ENCODE measurements around the gene APOO.

APOO gene

DNA sequence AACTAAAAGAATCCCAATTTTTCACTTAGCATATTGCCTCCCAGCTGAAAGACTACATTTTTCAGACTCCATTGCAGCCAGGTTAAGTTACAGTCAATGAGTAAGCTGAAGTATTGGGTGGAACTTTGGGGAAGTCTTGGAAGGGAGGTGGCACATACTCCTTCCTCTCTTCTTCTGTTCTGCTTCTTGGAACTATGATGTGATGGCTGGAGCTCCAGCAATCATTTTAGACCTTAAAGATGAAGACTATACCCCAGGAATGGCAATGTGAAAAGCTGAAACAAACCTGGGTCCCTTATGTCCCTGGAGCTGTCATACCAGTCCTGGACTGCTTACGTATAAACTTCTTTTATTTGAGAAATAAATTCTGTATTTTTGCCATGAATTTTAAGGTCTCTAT lies 93.9 kb downstream of the APOO start:
- no peak for DNase-seq

DNA sequence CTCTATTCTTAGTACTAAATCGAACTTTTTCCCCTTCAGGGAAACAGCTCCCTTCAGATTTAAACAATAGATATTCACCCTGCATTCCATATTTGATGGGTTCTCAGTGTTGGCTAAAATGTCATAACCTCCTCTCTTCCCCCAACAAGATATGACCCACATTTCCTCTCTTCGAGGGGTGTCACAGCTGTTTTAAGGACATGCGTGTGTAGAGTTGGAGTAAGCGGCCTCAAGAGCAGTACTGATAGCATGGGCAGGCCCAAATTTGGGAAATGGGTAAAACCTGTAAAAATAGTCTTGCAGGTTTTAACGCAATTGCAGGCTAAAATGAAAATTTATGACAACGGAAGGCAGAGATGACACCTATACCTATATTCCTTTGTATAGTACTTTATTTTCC lies 96.1 kb downstream of the APOO start:
- DNase-seq, result no peak

DNA sequence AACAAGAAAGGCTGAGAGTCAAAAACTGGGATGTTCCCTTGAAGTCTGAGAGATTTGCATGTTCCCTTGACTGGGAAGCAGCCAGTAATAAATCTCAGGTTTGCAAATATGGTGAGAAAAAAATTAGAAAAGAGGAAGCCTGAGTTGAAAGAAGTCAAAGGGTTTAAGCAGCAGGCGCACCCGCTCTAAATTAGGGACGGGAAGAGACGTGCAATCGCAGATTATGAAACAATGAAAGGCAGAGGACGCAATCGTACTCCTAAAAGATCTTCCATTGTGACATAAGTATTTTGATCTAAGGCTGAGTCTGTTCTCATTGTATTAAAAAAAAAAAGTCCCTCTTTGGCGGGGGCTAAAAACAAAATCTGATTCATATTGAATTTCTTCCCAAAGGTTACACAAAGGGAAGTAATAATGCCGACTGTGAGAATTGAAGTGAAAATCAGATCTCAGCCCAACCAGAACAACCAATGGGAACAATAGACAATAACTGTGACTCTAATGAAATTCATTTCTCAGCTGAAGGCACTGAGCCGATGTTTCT lies 96.6 kb downstream of the APOO start:
- DNase-seq, result no peak

DNA sequence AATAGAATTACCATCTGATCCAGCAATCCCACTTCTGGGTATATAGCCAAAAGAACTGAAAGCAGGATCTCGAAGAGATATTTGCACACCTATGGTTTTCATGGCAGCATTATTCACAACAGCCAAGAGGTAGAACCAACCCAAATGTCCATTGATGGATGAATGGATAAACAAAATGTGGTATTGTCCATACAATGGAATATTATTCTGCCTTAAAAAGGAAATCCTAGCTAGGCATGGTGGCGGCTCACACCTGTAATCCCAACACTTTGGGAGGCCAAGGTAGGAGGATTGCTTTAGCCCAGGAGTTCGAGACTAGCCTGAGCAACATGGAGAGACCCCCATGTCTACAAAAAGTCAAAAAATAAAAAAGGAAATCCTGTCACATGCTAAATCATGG lies 97.5 kb downstream of the APOO start:
- DNase-seq, result no peak

DNA sequence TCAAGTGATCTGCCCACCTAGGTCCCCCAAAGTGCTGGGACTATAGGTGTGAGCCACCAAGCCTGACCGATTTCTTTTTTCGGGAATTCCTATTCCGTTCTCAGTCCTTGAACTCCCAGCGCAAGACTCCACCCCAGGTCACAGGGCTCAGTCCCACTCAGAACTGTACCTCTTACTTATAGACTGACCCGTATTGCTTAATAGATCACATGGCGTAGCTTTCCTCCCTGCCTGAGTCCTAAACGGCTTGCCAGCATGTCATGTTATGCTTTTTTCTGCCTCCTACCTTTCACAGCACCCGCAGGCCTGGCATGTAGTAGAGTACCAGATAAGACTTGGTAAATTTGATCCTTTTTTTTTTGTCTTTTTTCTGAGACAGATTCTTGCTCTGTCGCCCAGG lies 102.3 kb downstream of the APOO start:
- DNase-seq, result no peak

DNA sequence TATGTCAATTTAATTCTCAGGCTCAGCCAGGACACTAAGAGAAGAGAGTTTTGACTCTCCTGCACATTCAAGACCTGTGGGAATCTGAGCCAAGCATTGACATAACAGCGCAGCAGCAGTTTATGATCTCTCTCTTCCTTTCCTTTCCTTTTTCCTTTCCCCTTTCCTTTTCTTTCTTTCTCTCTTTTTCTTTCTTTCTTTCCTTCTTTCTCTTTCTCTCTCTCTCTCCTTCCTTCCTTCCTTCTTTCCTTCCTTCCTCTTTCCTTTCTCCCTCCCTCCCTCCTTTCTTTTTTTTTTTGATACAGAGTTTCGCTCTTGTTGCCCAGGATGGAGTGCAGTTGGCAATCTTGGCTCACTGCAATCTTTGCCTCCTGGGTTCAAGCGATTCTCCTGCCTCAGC lies 103.2 kb downstream of the APOO start:
- no peak for DNase-seq

DNA sequence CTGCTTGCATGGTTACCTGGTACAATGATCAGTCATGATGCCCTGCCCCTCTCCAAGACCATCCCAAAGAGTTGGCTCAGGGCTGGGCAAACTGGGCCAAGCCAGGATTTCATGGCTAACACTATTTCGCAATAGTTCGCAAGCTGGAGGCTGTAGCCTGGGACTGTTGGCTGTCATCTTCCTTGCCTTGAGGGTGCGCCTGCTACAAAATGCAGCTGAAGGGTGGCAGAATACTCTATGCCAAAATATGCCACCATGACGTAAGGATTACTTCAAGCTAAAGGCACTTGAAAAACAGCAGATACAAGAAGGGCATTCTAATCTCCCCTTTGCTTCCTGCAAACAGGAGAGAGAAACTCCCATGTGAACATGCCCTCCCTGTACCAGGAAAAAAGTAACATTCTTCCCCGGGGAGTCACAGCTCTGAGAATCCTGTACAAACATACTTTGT lies 103.8 kb downstream of the APOO start:
- no peak for DNase-seq

DNA sequence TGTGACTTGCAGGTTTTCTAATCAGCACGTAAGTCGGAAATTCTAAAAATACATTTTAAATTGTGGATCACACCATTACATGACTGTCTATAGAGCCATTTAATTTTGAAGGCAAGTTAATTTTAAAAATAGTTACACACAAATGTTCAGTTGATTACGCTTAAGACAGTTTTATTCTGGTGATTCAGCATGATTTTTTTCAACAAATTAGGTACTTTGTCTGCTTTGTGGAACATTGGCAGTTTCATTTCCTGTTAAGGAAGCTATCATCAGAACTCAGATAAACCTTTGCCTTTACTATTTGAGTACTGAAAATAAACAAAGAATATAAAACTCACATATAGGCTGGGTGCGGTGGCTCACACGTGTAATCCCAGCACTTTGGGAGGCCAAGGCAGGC lies 105.3 kb downstream of the APOO start:
- no peak for DNase-seq

DNA sequence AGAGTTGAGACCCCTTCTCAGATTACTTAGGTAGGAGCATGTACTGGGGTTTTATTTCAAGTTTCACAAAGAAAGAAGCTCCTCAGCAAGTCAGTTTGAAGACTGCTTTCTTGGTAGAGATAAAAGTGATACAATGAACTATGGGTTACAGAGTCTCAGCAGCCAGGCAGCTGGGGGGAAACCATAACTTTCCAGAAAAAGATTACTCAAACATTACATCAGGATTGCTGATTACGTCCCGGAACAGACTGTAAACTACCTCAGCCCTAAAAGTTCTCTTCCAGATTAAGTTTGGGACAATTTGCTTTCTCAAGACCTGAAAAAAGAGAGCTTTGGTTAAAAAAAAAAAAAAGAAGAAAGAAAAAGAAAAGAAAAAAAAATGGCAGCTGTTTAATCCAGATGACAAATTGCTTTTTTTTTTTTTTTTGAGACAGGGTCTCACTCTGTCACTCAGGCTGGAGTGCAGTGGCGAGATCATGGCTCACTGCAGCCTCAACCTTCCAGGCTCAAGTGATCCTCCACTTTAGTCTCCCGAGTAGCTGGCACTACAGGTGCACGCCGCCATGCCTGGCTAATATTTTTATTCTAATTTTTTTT lies 108.2 kb downstream of the APOO start:
- no peak for DNase-seq

DNA sequence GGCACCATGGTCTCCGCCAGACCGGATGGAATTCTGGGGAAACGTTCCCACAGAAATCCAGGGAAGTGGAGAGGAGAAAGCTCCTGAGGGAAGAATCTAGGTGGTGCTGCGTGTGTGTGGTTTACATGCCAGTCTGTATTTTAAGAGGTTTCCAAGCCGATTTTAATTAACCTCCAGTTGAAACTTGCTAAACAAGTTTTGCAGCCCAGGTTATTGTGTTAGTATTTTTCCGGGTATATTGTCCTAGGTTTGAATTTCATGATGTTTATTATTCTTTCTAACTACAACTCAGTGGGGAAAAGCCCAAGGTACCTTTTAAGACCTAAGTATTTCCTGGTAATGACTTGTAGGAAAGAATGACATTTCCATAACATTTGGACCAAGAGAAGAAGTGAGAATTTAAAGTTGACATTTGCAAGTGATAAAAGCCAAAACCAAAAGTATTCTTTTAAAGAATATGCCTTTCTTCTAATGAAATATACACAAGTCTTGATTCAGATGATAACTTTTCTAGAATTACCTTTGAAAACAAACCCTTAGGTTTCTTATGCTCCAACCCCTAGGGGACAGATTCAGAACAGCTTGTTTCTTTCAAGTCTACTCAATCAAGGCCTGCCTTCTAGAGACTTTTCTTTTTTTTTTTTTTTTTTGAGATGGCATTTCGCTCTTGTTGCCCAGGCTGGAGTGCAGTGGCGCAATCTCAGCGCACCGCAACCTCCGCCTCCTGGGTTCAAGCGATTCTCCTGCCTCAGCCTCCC lies 110.2 kb downstream of the APOO start:
- DNase-seq, result no peak

DNA sequence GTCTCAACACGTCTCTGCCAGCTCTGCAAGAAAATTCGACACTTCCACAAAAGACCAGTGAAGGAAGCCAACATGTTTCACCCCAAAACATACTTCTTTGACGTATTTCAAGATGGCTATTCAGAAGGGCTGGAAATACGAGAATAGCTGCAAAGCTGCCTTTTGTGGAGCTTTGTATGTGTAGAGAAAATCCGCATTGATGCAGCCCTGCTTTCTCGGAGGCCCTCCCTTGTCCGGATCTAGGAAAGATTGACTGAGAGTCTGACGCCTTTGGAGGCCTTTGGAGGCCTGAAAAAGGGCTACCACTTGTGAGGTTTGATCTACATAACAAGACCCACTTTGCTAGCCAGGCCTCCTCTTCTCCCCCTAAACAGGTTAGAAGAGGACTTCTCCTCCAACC lies 112.5 kb downstream of the APOO start:
- DNase-seq, result no peak

DNA sequence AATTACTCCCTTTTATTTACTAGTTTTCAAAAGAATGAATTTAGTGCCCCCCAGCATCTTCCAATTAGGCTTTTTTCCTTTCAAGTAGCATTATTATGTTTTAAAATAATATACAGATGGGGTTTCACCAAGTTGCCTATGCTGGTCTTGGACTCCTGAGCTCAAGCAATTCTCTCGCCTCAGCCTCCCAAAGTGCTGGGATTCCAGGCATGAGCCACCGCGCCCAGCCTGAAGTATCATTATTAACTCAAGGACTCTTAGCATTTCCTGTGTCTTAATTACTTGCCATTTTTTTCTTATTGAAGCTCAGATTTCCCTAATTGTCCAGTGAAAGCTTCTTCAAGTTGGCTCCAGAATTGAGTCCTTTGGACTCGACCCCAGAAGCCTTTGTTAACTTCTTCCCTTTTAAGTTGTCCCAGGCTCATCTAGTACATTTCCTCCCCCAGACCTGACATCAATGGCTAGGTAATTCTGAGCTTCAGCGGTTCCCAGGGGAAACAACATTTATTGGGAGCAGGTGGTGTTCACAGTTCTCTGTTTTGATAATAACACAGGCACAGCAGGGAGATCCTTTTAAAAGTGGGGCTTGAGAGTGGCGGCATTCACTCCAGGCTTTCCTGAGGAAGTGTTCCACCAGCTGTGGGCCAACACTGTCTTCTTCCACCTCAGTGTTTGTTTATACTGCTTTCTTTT lies 114.7 kb downstream of the APOO start:
- no peak for DNase-seq

DNA sequence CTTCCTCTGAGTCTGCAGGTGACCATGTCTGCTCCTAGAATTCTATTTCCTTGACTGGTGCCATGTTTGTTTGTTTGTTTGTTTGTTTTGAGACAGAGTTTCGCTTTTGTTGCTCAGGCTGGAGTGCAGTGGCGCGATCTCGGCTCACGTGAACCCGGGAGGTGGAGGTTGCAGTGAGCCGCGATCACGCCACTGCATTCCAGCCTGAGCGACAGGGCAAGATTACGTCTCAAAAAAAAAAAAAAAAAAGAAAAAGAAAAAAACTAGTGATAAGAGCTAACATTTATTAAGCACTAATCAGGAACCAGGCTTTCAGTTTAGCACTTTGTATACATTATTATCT lies 117.6 kb downstream of the APOO start:
- no peak for DNase-seq

DNA sequence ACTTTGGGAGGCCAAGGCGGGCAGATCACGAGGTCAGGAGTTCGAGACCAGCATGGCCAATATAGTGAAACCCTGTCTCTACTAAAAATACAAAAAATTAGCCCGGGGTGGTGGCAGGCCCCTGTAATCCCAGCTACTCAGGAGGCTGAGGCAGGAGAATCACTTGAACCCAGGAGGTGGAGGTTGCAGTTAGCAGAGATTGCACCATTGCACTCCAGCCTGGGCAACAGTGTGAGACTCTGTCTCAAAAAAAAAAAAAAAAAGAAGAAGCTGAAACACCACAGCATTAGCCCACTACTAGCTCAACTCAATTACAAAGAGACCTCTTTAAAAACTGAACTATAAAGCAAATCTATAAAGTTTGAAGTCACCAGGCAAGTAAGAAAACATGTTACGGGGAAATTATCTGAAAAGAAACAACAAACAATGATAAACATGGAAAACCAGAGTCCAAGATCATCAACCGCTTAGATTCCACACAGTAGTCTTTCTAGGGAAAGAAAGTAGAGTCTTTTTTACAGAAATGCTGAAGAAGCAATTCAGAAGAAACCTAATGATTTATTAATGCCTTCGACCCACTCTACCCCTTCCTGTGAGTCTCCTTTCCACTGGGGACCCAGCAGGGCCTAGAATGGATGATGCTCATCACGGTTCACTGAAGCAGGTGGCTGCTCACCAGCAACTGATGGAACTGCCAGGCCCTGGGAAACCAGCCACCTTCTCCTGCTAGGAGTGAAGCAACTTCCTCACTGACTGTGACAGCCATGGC lies 118.2 kb downstream of the APOO start:
- DNase-seq, result no peak

DNA sequence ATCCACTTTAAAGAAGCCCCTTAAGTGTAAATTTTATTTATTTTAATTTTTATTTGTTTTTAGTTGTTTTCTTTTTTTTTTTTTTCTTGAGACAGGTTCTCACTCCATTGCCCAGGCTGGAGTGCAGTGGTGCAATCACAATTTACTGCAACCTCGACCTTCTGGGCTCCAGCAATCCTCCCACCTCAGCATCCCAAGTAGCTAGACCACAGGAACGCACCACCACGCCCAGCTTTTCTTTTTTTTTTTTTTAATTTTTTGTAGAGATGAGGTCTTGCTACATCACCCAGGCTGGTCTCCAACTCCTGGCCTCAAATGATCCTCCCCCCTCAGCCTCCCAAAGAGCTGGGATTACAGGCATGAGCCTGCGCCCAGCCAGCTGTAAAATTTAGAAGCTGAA lies 118.8 kb downstream of the APOO start:
- no peak for DNase-seq

DNA sequence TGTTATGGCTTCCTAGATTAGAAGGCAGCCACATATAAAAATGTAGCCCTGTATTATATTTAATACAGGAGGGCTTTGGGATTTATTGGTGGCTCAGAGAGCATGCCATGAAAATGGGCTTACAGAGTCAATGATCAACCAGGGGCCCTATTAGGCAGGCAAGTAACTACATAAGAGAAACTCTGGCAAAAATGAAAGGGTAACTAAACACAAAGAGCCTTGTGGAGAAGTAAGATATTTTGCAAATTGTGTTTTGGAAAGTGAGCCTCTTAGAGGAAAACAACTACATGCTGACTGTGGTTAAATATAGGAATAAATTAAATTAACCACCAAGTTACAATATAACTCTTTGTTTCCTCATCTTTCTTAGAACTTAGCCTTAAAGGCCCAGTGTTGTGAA lies 119.2 kb downstream of the APOO start:
- no peak for DNase-seq

DNA sequence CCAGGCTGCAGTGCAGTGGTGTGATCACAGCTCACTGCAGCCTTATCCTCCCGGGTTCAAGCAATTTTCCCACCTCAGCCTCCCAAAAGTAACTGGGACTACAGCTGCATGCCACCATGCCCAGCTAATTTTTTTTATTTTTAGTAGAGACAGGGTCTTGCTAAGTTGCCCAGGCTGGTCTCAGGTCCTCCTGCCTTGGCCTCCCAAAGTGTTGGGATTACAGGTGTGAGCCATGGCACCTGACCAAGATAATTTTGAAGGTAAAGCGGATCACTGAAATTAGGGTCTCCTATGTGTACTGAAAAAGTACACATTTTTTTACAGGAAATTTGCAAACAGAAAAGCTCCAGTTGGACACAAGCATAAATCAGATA lies 120.0 kb downstream of the APOO start:
- no peak for DNase-seq

DNA sequence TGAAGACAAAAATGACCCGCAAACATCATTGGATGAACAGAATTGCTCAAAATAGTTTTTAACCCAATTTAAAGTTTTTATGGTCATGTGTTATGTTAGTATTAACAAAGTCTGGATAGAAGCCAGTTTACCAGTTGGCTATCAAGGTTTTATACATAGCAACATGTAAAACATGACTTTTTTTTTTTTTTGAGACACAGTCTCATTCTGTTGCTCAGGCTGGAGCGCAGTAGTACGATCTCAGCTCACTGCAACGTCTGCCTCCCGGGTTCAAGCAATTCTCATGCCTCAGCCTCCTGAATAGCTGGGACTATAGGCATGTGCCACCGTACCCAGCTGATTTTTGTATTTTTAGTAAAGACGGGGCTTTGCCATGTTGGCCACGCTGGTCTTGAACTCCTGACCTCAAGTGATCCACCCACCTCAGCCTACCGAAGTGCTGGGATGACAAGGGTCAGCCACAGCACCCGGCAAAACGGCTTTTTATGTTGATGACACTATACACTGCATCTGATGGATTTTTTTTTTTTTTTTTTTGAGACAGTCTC lies 121.4 kb downstream of the APOO start:
- DNase-seq, result no peak

DNA sequence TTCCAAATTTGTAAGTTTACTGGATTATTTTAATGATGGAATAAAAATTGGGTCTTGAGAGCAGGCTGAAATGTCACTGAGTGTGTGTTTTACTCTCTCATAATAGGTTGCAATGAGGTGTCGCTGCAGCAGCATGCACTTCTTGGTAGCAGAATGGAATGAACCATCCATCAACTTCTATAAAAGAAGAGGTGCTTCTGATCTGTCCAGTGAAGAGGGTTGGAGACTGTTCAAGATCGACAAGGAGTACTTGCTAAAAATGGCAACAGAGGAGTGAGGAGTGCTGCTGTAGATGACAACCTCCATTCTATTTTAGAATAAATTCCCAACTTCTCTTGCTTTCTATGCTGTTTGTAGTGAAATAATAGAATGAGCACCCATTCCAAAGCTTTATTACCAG lies 122.2 kb downstream of the APOO start:
- DNase-seq, result no peak

DNA sequence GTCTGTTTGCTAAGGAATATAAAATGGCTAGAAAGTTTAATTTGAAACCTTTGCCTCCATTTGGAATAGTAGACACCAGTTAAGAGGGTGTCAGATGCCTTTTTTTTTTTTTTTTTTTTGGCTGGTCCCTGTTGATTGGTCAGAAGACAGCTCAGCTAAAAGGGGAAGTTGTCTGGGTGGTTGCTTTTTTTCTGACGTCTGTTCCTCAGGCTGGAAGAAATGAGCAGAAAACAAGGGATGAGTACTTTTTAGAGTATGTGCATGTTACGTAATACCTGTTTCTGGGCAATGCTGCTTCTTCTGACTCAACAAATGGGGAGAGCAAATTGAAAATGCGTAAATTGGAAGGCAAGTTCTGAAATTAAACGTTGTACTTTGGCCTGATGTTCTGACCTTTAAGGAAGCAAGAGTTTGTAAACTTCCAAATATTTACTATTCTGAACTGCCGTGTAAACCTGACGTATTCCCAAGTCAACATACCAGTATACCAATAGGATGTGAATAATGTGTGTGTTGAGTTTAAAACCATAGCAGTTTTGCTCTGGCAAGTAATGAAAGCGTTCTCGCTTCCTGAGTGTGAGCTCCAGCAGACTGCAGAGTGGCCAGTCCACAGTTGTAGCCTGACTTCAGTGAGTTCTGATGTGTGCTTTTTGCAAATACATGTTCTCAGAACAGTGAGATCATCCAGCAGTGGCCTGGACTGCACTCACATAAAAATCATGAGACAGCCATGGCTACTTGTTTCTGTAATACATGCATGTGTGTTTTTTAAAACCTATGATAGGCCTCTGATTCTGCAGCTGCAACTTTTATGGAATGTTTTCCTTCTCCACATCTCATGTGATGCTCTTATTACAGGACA lies 123.0 kb downstream of the APOO start:
- no peak for DNase-seq

DNA sequence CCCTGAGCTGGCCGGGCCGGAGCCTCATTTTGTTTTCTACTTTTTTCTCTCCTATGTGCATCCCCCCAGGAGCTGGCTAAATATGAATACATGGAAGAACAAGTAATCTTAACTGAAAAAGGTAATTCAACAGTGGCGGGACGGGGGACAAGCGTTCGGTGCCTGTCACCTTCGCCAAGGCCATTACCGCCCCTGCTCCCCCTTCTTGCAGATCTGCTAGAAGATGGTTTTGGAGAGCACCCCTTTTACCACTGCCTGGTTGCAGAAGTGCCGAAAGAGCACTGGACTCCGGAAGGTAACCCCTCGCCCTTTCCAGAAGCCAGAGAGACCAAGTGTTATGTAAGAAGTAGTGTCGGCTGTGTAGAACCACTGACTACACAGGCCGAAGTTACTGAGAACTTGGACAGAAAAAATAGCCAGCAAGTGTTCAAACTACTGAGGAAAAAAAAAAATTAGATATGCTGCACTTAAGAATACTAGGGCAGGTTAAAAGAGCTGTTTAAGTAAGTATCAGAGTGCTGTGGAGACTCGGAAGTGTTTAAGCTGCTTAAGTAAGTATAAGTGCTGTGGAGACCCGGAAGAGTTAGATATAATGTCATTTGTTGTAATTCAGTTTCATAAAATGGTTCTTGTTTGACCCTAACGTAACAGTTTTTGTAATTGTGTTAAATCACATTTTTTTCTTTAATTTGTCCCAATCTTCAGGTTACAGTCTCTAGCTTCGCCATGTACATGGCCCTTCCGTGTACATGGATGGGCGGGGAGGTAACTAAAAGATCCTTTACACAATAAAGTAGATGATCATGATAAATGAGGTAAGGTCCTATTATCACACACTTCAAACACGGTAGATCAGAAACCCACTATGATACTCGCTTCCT lies 123.9 kb downstream of the APOO start:
- no peak for DNase-seq

Measured in stimulated activated CD4-positive, alpha-beta T cell treated with anti-CD3 and anti-CD28 coated beads, Interleukin-1b, Interleukin-23, amount 100 ng/mL, for 48 hours (primary cell).